Muscle layer of duodenum (tissue), 2 donors: Measurements from ENCODE around the gene KIF3B.
A peak's percentile ranks its signal among the peaks of the same experiment; 100 is the strongest.

Experiments used
- H3K27ac ChIP-seq: one replicate; pipeline ENCODE4 v1.7.0; 2013; ENCODE audit warnings: mild to moderate bottlenecking, low read length
- H3K27me3 ChIP-seq: one replicate; pipeline ENCODE4 v1.7.0; 2013; ENCODE audit warnings: low read depth, mild to moderate bottlenecking, control low read depth, low read length
- H3K36me3 ChIP-seq, 2 donors: one replicate each; pipeline ENCODE4 v1.7.0; 2013; ENCODE audit warnings: low read length in 2 of 2, control low read depth in 1 of 2, mild to moderate bottlenecking in 1 of 2; ENCODE audit not compliant: insufficient read depth in 2 of 2, control insufficient read depth in 1 of 2
- H3K4me1 ChIP-seq, 2 donors: one replicate each; pipeline ENCODE4 v1.7.0; 2013; ENCODE audit warnings: low read length in 2 of 2, mild to moderate bottlenecking in 2 of 2, control low read depth in 1 of 2, moderate library complexity in 1 of 2; ENCODE audit not compliant: insufficient read depth in 2 of 2, control insufficient read depth in 1 of 2
- H3K4me3 ChIP-seq, 2 donors: one replicate each; pipeline ENCODE4 v1.7.0; 2013; ENCODE audit warnings: low read length in 2 of 2, low read depth in 1 of 2, mild to moderate bottlenecking in 1 of 2
- H3K9me3 ChIP-seq, 2 donors: one replicate each; pipeline ENCODE4 v1.7.0; 2013; ENCODE audit warnings: low read length in 2 of 2, control low read depth in 1 of 2, mild to moderate bottlenecking in 1 of 2; ENCODE audit not compliant: control insufficient read depth in 1 of 2
- donor health status: healthy.

KIF3B gene

DNA sequence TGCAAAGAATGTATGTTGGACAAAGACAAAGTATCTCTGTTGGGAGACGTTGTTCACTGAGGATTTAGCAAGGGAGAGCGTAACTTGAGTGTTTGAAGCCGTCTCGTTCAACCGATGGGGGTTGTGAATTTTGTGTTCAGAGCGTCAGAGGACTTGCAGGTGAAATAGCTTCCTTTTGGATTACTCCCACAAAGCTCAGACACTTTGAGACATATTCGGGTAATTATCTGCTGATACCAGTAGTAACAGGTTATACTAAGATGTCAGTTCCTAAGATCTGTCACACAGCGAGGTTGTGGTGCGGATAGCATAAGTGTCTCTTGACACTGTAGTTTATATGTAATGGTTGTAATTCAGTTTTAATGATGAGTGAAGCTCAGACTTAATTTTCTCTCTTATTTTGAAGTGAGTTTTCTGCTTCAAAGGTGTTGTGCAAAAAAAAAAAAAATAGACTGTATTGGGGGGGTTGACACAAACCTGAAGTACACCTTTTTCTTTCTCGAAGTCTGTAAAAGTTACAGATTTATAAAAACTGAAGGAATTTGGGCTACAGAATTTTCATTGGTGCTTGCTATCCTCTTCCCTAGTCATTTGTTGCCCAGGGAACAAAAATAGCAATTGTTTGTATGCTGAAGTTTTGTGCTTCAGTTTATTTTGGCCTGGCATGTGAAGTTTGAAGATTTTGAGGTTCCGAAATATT lies 82.3 kb downstream of the KIF3B start:
- H3K9me3 ChIP-seq, result no peaks in the 10 kb centered on the region
- H3K36me3 ChIP-seq, result no peaks in the 10 kb centered on the region
- no peaks in the 10 kb centered on the region for H3K27me3 ChIP-seq
- H3K4me3 ChIP-seq, result peak overlapping the region; percentile 82 to 98
- H3K4me1 ChIP-seq, result peaks cover 19 to 39% of the 10 kb centered on the region in 2 donors
- peak overlapping the region; percentile 90 for H3K27ac ChIP-seq

DNA sequence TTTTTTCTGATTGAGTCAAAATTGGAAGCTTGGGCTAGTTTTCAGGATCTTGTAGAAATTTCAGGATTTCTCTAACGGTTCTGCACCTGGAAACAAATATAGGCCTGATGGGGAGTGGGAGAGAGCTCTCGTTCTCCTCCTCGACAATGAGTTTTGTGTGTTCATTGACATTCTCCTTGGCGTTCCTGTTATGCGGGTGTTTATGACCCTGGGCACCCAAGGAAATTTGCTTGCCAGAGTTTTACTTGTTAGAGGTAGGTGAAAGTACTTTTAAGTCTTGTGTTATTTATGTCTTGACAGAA lies 82.8 kb downstream of the KIF3B start:
- Histone ChIP-seq H3K4me3 (peak overlapping the region; percentile 82 to 98), H3K36me3 (no peaks in the 10 kb centered on the region), H3K27ac (peak overlapping the region; percentile 90), H3K27me3 (no peaks in the 10 kb centered on the region), H3K4me1 (peaks cover 19 to 44% of the 10 kb centered on the region in 2 donors), H3K9me3 (no peaks in the 10 kb centered on the region)

DNA sequence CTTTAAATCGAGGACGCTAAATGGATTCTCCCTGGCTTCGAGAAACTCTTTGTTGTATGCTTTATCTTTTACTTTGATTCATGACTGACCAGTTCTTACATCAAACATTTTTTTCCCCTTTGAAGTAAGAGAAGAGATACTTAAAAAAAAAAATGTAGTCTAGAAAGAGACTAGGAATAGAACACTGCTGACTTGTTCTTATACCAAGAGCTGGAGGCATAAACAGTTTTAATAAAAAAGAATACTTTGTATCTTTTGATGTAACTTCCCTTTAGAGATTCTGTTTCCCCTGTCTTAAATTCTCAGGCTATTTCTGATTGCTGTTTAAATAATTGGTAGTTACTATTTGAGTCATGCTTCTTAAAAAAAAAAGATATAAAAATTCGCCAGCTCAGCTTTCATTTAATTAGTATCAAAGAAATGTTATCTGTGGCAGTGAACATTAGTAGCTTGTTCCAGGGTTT lies 85.5 kb downstream of the KIF3B start:
- Histone ChIP-seq H3K27ac (no peak overlapping the region), H3K36me3 (no peaks in the 10 kb centered on the region), H3K27me3 (no peaks in the 10 kb centered on the region), H3K4me3 (no peak overlapping the region), H3K9me3 (no peaks in the 10 kb centered on the region), H3K4me1 (peaks cover 9 to 56% of the 10 kb centered on the region in 2 donors)

DNA sequence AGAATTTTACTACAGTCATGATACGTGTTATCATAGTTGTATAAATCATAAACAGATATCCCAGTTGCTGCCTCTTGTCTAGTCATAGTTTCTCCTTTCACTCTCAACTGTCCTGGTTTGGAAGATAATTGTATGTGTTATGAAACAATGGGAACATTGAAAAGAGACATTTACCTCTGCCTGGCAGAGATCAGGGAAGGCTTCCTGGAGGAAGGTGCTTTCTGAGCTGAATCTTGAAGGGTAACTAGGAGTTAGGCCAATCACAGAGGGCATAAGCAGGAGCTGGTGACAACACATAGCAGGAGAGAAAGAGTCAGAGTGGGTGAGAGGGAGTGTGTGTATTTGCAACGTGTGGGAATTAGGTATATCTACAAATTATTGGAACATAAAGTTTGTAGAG lies 86.0 kb downstream of the KIF3B start:
- no peaks in the 10 kb centered on the region for H3K27me3 ChIP-seq
- H3K36me3 ChIP-seq, result no peaks in the 10 kb centered on the region
- H3K9me3 ChIP-seq, result no peaks in the 10 kb centered on the region
- peaks cover 9 to 61% of the 10 kb centered on the region in 2 donors for H3K4me1 ChIP-seq
- no peak overlapping the region for H3K4me3 ChIP-seq
- H3K27ac ChIP-seq, result no peak overlapping the region

DNA sequence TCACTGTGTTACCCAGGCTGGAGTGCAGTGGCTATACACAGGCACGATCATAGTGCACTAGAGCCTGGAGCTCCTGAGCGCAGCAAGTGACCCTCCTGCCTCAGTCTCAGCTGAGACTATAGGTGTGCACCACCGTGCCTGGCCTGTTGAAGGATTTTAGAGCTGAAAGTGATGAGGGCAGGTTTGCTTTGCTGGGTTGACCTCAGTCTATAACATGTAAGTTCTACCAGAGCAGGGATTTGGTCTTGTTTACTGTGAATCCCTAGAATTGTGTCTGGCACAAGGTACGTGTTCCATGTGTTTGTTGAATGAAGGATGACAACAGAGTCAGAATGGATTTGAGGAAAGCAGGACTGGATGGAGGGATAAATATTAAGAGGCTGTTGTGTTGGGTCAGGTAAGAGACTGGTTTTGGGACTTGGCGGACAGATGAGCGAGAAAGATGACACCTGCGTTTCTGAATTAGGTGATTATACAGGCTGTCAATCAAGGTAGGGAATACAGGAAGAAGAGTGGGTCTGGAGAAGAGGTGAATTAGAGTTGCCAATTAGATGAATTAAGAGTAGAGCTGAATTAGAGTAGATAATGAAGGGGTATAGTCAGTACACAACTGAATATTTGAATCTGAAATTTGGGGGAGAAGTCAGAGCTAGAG lies 87.2 kb downstream of the KIF3B start:
- H3K4me1 ChIP-seq, result peaks cover 9 to 66% of the 10 kb centered on the region in 2 donors
- H3K27ac ChIP-seq, result no peak overlapping the region
- H3K9me3 ChIP-seq, result no peaks in the 10 kb centered on the region
- H3K27me3 ChIP-seq, result no peaks in the 10 kb centered on the region
- no peak overlapping the region for H3K4me3 ChIP-seq
- H3K36me3 ChIP-seq, result peaks cover 0 to 7% of the 10 kb centered on the region in 2 donors

DNA sequence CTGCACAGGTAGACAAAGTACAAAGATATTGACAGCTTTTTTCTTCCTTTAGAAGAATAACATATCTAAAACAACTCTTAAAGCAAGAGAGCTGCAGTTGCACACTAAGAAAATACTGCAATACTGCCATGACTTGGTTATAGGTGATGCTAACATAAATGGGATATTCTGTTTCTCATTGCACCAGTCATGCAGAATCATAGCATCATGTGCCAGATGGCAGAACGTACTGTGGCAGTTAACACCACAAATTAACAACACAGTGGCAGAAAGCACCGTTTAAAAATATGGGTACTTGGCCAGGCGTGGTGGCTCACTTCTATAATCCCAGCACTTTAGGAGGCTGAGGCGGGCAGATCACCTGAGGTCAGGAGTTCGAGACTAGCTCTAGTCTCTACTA lies 88.1 kb downstream of the KIF3B start:
- H3K27ac ChIP-seq, result no peak overlapping the region
- no peaks in the 10 kb centered on the region for H3K27me3 ChIP-seq
- peaks cover 9 to 58% of the 10 kb centered on the region in 2 donors for H3K4me1 ChIP-seq
- H3K36me3 ChIP-seq, result peaks cover 0 to 7% of the 10 kb centered on the region in 2 donors
- H3K4me3 ChIP-seq, result no peak overlapping the region
- no peaks in the 10 kb centered on the region for H3K9me3 ChIP-seq

DNA sequence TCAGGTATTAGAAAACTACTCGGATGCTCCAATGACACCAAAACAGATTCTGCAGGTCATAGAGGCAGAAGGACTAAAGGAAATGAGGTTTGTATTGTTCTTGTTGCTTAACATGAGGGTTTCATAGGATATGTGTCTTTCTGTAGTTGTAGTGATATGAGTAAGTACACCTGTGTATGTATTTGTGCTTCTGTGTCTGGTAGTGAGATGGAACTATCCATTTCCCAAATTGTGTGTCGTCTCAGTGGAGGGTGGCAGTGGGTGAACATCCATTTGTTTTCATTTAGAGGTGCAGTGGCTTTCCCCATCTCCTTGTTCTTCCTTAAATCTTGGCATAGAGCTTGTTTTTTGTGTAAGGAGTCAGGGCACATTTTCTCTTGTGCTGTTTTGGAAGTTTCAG lies 88.9 kb downstream of the KIF3B start:
- Histone ChIP-seq H3K36me3 (peaks cover 0 to 7% of the 10 kb centered on the region in 2 donors), H3K4me3 (no peak overlapping the region), H3K4me1 (peaks cover 9 to 63% of the 10 kb centered on the region in 2 donors), H3K27ac (no peak overlapping the region), H3K27me3 (no peaks in the 10 kb centered on the region), H3K9me3 (no peaks in the 10 kb centered on the region)

DNA sequence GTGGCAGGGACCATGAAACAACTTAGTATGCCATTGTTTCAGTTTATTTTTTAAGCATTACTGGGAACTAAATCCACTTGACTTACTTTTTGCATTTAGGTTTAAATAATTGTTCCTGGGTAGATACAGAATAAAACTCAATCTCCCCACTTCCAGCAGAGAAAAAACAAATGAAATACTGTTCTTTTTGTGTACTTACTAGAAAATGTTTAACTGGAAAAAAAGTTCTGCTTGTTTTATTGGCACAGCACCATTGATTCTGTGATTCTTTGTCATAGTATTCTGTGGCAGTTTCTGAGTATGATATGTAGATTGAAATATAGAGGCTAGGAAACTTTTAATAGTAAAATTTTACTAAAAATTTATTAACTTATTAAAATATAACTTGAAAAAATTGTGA lies 90.9 kb downstream of the KIF3B start:
- Histone ChIP-seq H3K27me3 (no peaks in the 10 kb centered on the region), H3K9me3 (no peaks in the 10 kb centered on the region), H3K27ac (no peak overlapping the region), H3K36me3 (peaks cover 0 to 11% of the 10 kb centered on the region in 2 donors), H3K4me1 (peaks cover 5 to 50% of the 10 kb centered on the region in 2 donors), H3K4me3 (no peak overlapping the region)

DNA sequence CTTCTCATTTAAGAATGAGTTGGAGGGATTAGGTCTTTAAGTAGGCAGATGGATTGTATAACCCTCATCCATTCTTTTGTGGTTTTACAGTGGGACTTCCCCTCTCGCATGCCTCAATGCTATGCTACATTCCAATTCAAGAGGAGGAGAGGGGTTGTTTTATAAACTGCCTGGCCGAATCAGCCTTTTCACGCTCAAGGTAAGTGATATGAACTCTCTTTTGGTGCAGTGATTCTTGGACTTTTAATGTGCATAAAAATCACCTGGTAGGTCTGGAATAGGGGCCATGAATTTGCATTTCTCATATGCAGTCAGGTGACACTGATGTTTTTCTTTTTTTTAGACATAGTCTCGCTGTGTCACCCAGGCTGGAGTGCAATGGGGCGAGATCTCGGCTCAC lies 91.5 kb downstream of the KIF3B start:
- H3K36me3 ChIP-seq, result peaks cover 0 to 11% of the 10 kb centered on the region in 2 donors
- H3K27ac ChIP-seq, result no peak overlapping the region
- no peak overlapping the region for H3K4me3 ChIP-seq
- no peaks in the 10 kb centered on the region for H3K27me3 ChIP-seq
- no peaks in the 10 kb centered on the region for H3K9me3 ChIP-seq
- peaks cover under 1 to 44% of the 10 kb centered on the region in 2 donors for H3K4me1 ChIP-seq

DNA sequence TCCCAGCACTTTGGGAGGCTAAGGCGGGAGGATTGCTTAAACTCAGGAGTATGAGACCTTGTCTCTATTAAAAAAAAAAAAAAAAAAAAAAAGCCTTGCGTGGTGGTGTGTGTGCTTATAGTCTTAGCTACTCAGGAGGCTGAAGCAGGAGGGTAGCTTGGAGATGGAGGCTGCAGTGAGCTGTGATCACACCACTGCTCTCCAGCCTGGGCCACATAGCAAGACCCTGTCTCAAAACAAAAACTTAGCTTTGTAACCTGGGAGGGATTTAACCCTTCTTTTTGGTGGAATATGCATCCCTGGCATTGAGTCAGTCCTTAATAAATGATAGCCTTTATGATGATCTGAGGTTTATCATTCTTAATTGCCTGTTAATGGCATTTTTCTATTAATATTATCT lies 93.4 kb downstream of the KIF3B start:
- Histone ChIP-seq H3K27me3 (no peaks in the 10 kb centered on the region), H3K4me1 (peaks cover 0 to 33% of the 10 kb centered on the region in 2 donors), H3K4me3 (no peak overlapping the region), H3K9me3 (no peaks in the 10 kb centered on the region), H3K36me3 (peaks cover 0 to 11% of the 10 kb centered on the region in 2 donors), H3K27ac (no peak overlapping the region)

DNA sequence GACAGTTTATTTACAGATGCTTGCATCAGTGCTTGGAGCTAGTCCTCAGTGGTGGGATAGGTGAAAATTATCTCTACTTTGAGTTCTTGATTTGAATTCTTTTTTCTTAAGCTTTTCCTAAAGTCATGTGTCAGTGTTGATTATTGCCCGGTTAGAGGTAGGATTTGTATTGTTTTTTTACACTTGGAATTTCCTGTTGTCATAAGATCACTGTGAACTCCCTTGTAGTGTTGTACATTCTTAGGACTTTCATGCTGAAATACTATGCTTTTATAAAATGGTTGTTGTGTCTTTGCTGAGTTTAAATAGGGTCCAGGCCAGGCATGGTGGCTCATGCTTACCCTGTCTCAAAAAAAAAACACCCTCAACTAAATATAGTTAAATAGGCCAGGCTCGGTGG lies 101.0 kb downstream of the KIF3B start:
- H3K27ac ChIP-seq, result no peak overlapping the region
- no peaks in the 10 kb centered on the region for H3K9me3 ChIP-seq

More for the DNA sequence above, 101.0 kb downstream of the KIF3B start:
- Histone ChIP-seq H3K36me3 (peaks cover 4 to 7% of the 10 kb centered on the region in 2 donors), H3K27me3 (no peaks in the 10 kb centered on the region), H3K4me1 (no peaks in the 10 kb centered on the region), H3K4me3 (no peak overlapping the region)
